Thyroid gland (tissue), 4 donors: Measurements from ENCODE around the gene HINT1.

Experiments
- POLR2A ChIP-seq, 2 donors: fragments of 450-650 bp; IDR thresholded peaks; one replicate each; pipeline ENCODE4 v1.6.1; 2017; ENCODE audit warnings: antibody characterized with exemption in 2 of 2, mild to moderate bottlenecking in 2 of 2, moderate library complexity in 1 of 2
- TF ChIP-seq, protein P1 (sequence below), 6 experiments: fragments of 200-600 bp in 3 of 6; fragments of 450-650 bp in 3 of 6; sonication (generic) in 3 of 6; IDR thresholded peaks; one replicate each; pipeline ENCODE4 v1.5.1; 2016 to 2019; ENCODE audit warnings: antibody characterized with exemption in 6 of 6, mild to moderate bottlenecking in 2 of 6, inconsistent platforms in 1 of 6, moderate library complexity in 1 of 6

DNA sequence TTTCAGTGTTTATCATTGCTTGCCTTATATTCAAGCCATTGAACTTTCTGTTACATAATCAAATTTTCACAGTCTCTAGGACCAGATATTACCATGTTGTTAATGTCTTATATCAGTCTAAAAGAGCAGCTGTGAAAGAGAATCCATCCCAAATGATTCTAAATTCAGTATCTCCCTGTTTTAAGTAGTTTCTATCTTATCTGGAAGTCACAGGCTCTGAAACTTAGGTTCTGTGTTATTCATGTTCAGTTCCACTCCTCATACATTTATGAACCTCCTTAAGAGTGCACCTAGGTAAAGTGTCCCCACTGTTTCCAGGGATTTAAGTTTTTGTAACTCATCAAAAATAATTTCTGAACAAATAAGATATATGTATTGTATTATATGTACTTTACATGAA, 15.4 kb upstream of the HINT1 start:
- no peak for TF ChIP-seq POLR2A (IDR thresholded peaks at IDR 0.05)
- TF ChIP-seq, protein P1, sequence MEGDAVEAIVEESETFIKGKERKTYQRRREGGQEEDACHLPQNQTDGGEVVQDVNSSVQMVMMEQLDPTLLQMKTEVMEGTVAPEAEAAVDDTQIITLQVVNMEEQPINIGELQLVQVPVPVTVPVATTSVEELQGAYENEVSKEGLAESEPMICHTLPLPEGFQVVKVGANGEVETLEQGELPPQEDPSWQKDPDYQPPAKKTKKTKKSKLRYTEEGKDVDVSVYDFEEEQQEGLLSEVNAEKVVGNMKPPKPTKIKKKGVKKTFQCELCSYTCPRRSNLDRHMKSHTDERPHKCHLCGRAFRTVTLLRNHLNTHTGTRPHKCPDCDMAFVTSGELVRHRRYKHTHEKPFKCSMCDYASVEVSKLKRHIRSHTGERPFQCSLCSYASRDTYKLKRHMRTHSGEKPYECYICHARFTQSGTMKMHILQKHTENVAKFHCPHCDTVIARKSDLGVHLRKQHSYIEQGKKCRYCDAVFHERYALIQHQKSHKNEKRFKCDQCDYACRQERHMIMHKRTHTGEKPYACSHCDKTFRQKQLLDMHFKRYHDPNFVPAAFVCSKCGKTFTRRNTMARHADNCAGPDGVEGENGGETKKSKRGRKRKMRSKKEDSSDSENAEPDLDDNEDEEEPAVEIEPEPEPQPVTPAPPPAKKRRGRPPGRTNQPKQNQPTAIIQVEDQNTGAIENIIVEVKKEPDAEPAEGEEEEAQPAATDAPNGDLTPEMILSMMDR (IDR thresholded peaks at IDR 0.05), result no peak
